HepG2 (cell line): ENCODE results near the gene MYO19. TPM values are rescaled to one million over a fixed set of nuclear protein-coding genes. Genes with fewer than 3 reads are reported as not detected.
A peak's percentile ranks its signal among the peaks of the same experiment; 100 is the strongest.

Experiments
- ASH2L ChIP-seq: fragments of 300-600, 200-600 bp; sonication (generic); IDR thresholded peaks from 2 replicates; pipeline ENCODE4 v1.7.0; 2017; ENCODE audit warnings: low read depth, mild to moderate bottlenecking, moderate library complexity, mixed read lengths, low read length; ENCODE audit not compliant: insufficient read length
- CEBPG ChIP-seq: IDR thresholded peaks from 2 replicates; pipeline ENCODE4 v1.6.1; 2016
- HMG20B ChIP-seq: conservative IDR thresholded peaks from 2 replicates; pipeline ENCODE4 v1.6.1; 2016; ENCODE audit warnings: missing genetic modification reagents, missing compliant biosample characterization
- JUNB ChIP-seq: sonication (generic); formaldehyde crosslinking; IDR thresholded peaks from 2 replicates; pipeline ENCODE4 v1.8.0; 2022; ENCODE audit warnings: missing genetic modification reagents, mild to moderate bottlenecking, borderline replicate concordance
- MTA1 ChIP-seq: sonication (generic); formaldehyde crosslinking; IDR thresholded peaks from 2 replicates; pipeline ENCODE4 v1.4.0; 2020; ENCODE audit warnings: missing genetic modification reagents, mild to moderate bottlenecking, borderline replicate concordance
- NFIB ChIP-seq: sonication (generic); formaldehyde crosslinking; IDR thresholded peaks from 2 replicates; pipeline ENCODE4 v1.9.0; 2021; ENCODE audit warnings: missing genetic modification reagents, mild to moderate bottlenecking, borderline replicate concordance
- NFYB ChIP-seq: sonication (generic); formaldehyde crosslinking; IDR thresholded peaks from 2 replicates; pipeline ENCODE4 v1.4.0; 2020; ENCODE audit warnings: missing genetic modification reagents
- NR2F6 ChIP-seq, 2 experiments: IDR thresholded peaks; 2 replicates each; pipeline ENCODE4 v1.6.1; 2016; ENCODE audit warnings: antibody characterized with exemption in 1 of 2, mild to moderate bottlenecking in 1 of 2
- RELA ChIP-seq: sonication (generic); formaldehyde crosslinking; IDR thresholded peaks from 2 replicates; pipeline ENCODE4 v1.4.0; 2020; ENCODE audit warnings: missing genetic modification reagents
- SALL1 ChIP-seq: sonication (generic); formaldehyde crosslinking; IDR thresholded peaks from 2 replicates; pipeline ENCODE4 v1.8.0; 2022; ENCODE audit warnings: mild to moderate bottlenecking, missing genetic modification reagents
- SKI ChIP-seq: fragments of 450-650 bp; IDR thresholded peaks from one replicate; pipeline ENCODE4 v1.6.1; 2018; ENCODE audit warnings: mild to moderate bottlenecking; ENCODE audit not compliant: partially characterized antibody
- SUZ12 ChIP-seq: fragments of 150-350 bp; IDR thresholded peaks from 2 replicates; pipeline ENCODE4 v1.6.1; 2014; ENCODE audit warnings: low read depth, low read length
- ZBTB1 ChIP-seq: sonication (generic); formaldehyde crosslinking; IDR thresholded peaks from 2 replicates; pipeline ENCODE4 v1.4.0; 2020; ENCODE audit warnings: missing genetic modification reagents, borderline replicate concordance
- ZNF124 ChIP-seq: sonication (generic); formaldehyde crosslinking; IDR thresholded peaks from 2 replicates; pipeline ENCODE4 v1.4.0; 2020; ENCODE audit warnings: missing genetic modification reagents
- ZNF282 ChIP-seq: fragments of 450-650 bp; IDR thresholded peaks from 2 replicates; pipeline ENCODE4 v1.6.1; 2018; ENCODE audit not compliant: partially characterized antibody
- ZNF619 ChIP-seq: sonication (generic); formaldehyde crosslinking; IDR thresholded peaks from 2 replicates; pipeline ENCODE4 v1.4.0; 2020; ENCODE audit warnings: mild to moderate bottlenecking, missing genetic modification reagents
- ZNF781 ChIP-seq: sonication (generic); formaldehyde crosslinking; IDR thresholded peaks from 2 replicates; pipeline ENCODE4 v1.5.1; 2020; ENCODE audit warnings: borderline replicate concordance, mild to moderate bottlenecking, missing genetic modification reagents; ENCODE audit errors: not compliant biosample characterization
- polyA plus RNA-seq, 8 experiments: library from polyadenylated mRNA; depleted of rRNA in 3 of 8; stranded (reverse) in 7 of 8; unstranded in 1 of 8; fragments of >200 nt; fragmentation: Illumina TruSeq in 4 of 8; extraction: Trizol in 4 of 8; gene quantifications; 2 replicates each; pipeline versions ENCODE4 v1.2.1 to v1.2.3, GENCODE V29; 2011 to 2016; ENCODE audit warnings: low read depth in 4 of 8, missing spikeins in 1 of 8, mixed read lengths in 1 of 8; ENCODE audit not compliant: insufficient read depth in 1 of 8
- total RNA-seq, 5 experiments: library from RNA; depleted of rRNA; stranded (reverse); fragments of >200 nt; fragmentation: Illumina TruSeq; extraction: Trizol; gene quantifications; 2 replicates each; pipeline ENCODE4 v1.2.3, GENCODE V29; 2016; ENCODE audit warnings: low read depth in 1 of 5
- TF ChIP-seq, protein P1 (sequence below): sonication (generic); formaldehyde crosslinking; IDR thresholded peaks from 2 replicates; pipeline ENCODE4 v1.4.0; 2020; ENCODE audit warnings: missing genetic modification reagents
- TF ChIP-seq, protein P2 (sequence below): sonication (generic); formaldehyde crosslinking; IDR thresholded peaks from 2 replicates; pipeline ENCODE4 v1.5.1; 2020; ENCODE audit warnings: missing genetic modification reagents, mild to moderate bottlenecking, borderline replicate concordance
- TF ChIP-seq, protein P3 (sequence below): sonication (generic); formaldehyde crosslinking; IDR thresholded peaks from 2 replicates; pipeline ENCODE4 v1.4.0; 2020; ENCODE audit warnings: missing genetic modification reagents

The MYO19 gene
- total and polyA plus RNA-seq, 2 of the 13 experiments (the other 11 are each of a cell fraction or from before 2014, with no cell fraction given), result 75.7 to 82.3 TPM

DNA sequence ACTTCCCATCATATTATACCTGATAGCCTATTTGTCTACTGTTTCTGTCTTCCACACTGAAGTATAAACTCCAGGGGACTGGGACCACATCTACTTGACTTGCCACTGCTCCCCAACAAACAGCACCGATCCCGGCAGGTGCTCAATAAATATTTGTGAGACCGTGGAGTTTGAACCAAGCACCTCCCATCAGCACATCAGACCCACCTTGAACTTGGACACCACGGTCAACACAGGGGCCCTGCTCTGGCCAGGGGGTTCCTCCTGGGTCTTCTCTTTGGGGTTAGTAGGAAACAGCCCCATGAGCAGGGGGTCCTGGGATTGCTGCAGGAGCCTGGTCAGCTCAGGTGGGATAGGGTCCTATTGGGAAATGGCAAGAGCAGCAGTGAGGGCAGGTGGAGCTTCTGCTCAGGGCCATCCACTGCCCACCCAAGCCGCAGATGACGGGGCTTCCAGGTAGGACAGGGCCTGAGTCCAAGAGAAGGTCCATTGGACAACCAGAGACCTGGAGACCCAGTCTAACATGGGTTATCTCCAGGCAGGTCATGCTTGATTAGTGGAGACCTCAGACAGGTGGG is 28.3 kb downstream of the MYO19 start (continued):
- TF ChIP-seq, protein P1, sequence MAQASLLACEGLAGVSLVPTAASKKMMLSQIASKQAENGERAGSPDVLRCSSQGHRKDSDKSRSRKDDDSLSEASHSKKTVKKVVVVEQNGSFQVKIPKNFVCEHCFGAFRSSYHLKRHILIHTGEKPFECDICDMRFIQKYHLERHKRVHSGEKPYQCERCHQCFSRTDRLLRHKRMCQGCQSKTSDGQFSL, result no peak
- TF ChIP-seq SALL1 (peak; percentile 51; the same call in 1 of the 2 replicates), NR2F6 (IDR thresholded peaks at IDR 0.05) (no peak), NR2F6 (CRISPR knock-in tag; IDR thresholded peaks at IDR 0.05) (no peak), ZNF124 (CRISPR knock-in tag) (no peak), SUZ12 (no peak), CEBPG (no peak), RELA (CRISPR knock-in tag) (no peak), SKI (peak; percentile 40), ZNF781 (CRISPR knock-in tag) (no peak), ZNF619 (no peak), JUNB (CRISPR knock-in tag) (no peak), ZNF282 (no peak), ASH2L (no peak), MTA1 (CRISPR knock-in tag) (no peak), HMG20B (CRISPR knock-in tag) (no peak), NFIB (no peak), ZBTB1 (CRISPR knock-in tag) (no peak), NFYB (no peak)
- TF ChIP-seq, protein P2, sequence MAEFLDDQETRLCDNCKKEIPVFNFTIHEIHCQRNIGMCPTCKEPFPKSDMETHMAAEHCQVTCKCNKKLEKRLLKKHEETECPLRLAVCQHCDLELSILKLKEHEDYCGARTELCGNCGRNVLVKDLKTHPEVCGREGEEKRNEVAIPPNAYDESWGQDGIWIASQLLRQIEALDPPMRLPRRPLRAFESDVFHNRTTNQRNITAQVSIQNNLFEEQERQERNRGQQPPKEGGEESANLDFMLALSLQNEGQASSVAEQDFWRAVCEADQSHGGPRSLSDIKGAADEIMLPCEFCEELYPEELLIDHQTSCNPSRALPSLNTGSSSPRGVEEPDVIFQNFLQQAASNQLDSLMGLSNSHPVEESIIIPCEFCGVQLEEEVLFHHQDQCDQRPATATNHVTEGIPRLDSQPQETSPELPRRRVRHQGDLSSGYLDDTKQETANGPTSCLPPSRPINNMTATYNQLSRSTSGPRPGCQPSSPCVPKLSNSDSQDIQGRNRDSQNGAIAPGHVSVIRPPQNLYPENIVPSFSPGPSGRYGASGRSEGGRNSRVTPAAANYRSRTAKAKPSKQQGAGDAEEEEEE, result no peak
- TF ChIP-seq, protein P3, sequence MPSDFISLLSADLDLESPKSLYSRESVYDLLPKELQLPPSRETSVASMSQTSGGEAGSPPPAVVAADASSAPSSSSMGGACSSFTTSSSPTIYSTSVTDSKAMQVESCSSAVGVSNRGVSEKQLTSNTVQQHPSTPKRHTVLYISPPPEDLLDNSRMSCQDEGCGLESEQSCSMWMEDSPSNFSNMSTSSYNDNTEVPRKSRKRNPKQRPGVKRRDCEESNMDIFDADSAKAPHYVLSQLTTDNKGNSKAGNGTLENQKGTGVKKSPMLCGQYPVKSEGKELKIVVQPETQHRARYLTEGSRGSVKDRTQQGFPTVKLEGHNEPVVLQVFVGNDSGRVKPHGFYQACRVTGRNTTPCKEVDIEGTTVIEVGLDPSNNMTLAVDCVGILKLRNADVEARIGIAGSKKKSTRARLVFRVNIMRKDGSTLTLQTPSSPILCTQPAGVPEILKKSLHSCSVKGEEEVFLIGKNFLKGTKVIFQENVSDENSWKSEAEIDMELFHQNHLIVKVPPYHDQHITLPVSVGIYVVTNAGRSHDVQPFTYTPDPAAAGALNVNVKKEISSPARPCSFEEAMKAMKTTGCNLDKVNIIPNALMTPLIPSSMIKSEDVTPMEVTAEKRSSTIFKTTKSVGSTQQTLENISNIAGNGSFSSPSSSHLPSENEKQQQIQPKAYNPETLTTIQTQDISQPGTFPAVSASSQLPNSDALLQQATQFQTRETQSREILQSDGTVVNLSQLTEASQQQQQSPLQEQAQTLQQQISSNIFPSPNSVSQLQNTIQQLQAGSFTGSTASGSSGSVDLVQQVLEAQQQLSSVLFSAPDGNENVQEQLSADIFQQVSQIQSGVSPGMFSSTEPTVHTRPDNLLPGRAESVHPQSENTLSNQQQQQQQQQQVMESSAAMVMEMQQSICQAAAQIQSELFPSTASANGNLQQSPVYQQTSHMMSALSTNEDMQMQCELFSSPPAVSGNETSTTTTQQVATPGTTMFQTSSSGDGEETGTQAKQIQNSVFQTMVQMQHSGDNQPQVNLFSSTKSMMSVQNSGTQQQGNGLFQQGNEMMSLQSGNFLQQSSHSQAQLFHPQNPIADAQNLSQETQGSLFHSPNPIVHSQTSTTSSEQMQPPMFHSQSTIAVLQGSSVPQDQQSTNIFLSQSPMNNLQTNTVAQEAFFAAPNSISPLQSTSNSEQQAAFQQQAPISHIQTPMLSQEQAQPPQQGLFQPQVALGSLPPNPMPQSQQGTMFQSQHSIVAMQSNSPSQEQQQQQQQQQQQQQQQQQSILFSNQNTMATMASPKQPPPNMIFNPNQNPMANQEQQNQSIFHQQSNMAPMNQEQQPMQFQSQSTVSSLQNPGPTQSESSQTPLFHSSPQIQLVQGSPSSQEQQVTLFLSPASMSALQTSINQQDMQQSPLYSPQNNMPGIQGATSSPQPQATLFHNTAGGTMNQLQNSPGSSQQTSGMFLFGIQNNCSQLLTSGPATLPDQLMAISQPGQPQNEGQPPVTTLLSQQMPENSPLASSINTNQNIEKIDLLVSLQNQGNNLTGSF (CRISPR knock-in tag), result no peak
